B cell (primary cell): ENCODE results near the gene EFNA2. TPM values are rescaled to one million over a fixed set of nuclear protein-coding genes. Genes with fewer than 3 reads are reported as not detected.

ENCODE experiments used
- ATAC-seq: fragments of 200-7000 bp; cut with Tn5 transposase; one replicate; pipeline ENCODE4 v1.10.0; 2021; ENCODE audit warnings: low read depth, mild to moderate bottlenecking, moderate number of reproducible peaks, moderate library complexity
- CTCF ChIA-PET: fragments of 350-600 bp; sonication (Branson Sonifier 250); formaldehyde crosslinking; loops from one replicate; lab custom pipeline; 2021; ENCODE audit warnings: antibody characterized with exemption, inconsistent platforms; lab: Charles Lee
- POLR2A ChIA-PET: fragments of 350-600 bp; sonication (Branson Sonifier 250); formaldehyde crosslinking; loops from one replicate; lab custom pipeline; 2021; ENCODE audit warnings: antibody characterized with exemption; lab: Charles Lee
- DNase-seq: peaks from one replicate; pipeline ENCODE4 v3.0.0; 2013
- H2AFZ ChIP-seq: 2 replicates; pipeline ENCODE4 v1.6.1; 2012; ENCODE audit warnings: mild to moderate bottlenecking, low read depth, low read length; ENCODE audit not compliant: insufficient read depth, poor library complexity, severe bottlenecking
- H3K27ac ChIP-seq, 2 donors: 1 replicate in 1 of 2; 2 replicates in 1 of 2; pipeline ENCODE4 v1.5.1; 2012 to 2013; ENCODE audit warnings: low read length in 2 of 2, mild to moderate bottlenecking in 2 of 2, moderate library complexity in 1 of 2
- H3K27me3 ChIP-seq, 4 experiments: fragments of 200-600 bp in 1 of 4; sonication (generic) in 1 of 4; replicated peaks in 1 of 4; 1 replicate in 2 of 4; 2 replicates in 2 of 4; pipeline versions ENCODE4 v1.6.1 to v1.7.0; 2013 to 2016; ENCODE audit warnings: low read length in 3 of 4, mild to moderate bottlenecking in 2 of 4, mixed read lengths in 1 of 4, moderate library complexity in 1 of 4; ENCODE audit not compliant: insufficient read depth in 4 of 4, control insufficient read depth in 3 of 4; ENCODE audit errors: control extremely low read depth in 1 of 4
- H3K36me3 ChIP-seq, 2 experiments: replicated peaks in 1 of 2; 1 replicate in 1 of 2; 2 replicates in 1 of 2; pipeline versions ENCODE4 v1.6.1 to v1.7.1; 2013; ENCODE audit warnings: low read length in 1 of 2; ENCODE audit not compliant: insufficient read depth in 2 of 2, control insufficient read depth in 1 of 2; ENCODE audit errors: control extremely low read depth in 1 of 2, extremely low read depth in 1 of 2
- H3K4me1 ChIP-seq, 2 donors: fragments of 200-600 bp in 1 of 2; sonication (generic) in 1 of 2; 1 replicate in 1 of 2; 2 replicates in 1 of 2; pipeline versions ENCODE4 v1.5.1 to v1.6.1; 2013 to 2017; ENCODE audit warnings: low read length in 2 of 2; ENCODE audit not compliant: control insufficient read depth in 2 of 2, insufficient read depth in 2 of 2
- H3K4me2 ChIP-seq: replicated peaks from 2 replicates; pipeline ENCODE3; 2012; ENCODE audit warnings: mild to moderate bottlenecking, low read depth, low read length; ENCODE audit not compliant: poor library complexity, severe bottlenecking
- H3K4me3 ChIP-seq, 5 experiments: fragments of 200-600 bp in 1 of 5; sonication (generic) in 1 of 5; 1 replicate in 3 of 5; 2 replicates in 2 of 5; pipeline versions ENCODE4 v1.5.1 to v1.7.0; 2011 to 2016; ENCODE audit warnings: low read length in 4 of 5, mild to moderate bottlenecking in 4 of 5, low read depth in 2 of 5, control low read depth in 1 of 5, moderate library complexity in 1 of 5; ENCODE audit not compliant: insufficient read depth in 1 of 5; ENCODE audit errors: control extremely low read depth in 1 of 5, extremely low read depth in 1 of 5
- H3K79me2 ChIP-seq: fragments of 200-600 bp; sonication (generic); one replicate; pipeline ENCODE4 v1.6.0; 2016; ENCODE audit warnings: low read length; ENCODE audit not compliant: control insufficient read depth, insufficient read depth
- H3K9ac ChIP-seq: fragments of 200-600 bp; sonication (generic); 2 replicates; pipeline ENCODE4 v1.6.1; 2017; ENCODE audit warnings: mild to moderate bottlenecking, low read length, moderate library complexity
- H3K9me3 ChIP-seq, 3 donors: one replicate each; pipeline versions ENCODE4 v1.6.1 to v1.7.1; 2013; ENCODE audit warnings: low read length in 2 of 3; ENCODE audit not compliant: control insufficient read depth in 2 of 3, insufficient read depth in 1 of 3; ENCODE audit errors: control extremely low read depth in 1 of 3
- H4K20me1 ChIP-seq: 2 replicates; pipeline ENCODE4 v1.6.0; 2012; ENCODE audit warnings: mild to moderate bottlenecking, low read length; ENCODE audit not compliant: insufficient read depth, control insufficient read depth, poor library complexity, severe bottlenecking
- H3K27ac Mint-ChIP-seq: one replicate; pipeline ENCODE4 v1.8.0; 2021; ENCODE audit warnings: mixed read lengths
- H3K27me3 Mint-ChIP-seq: one replicate; pipeline ENCODE4 v1.8.0; 2021; ENCODE audit warnings: mixed read lengths
- H3K4me1 Mint-ChIP-seq: one replicate; pipeline ENCODE4 v1.8.0; 2021; ENCODE audit warnings: mixed read lengths
- H3K4me3 Mint-ChIP-seq: one replicate; pipeline ENCODE4 v1.8.0; 2021; ENCODE audit warnings: mixed read lengths
- H3K9me3 Mint-ChIP-seq: one replicate; pipeline ENCODE4 v1.8.0; 2022; ENCODE audit warnings: mixed read lengths; ENCODE audit not compliant: insufficient read depth
- CTCF ChIP-seq: fragments of 200-600 bp; IDR thresholded peaks from one replicate; pipeline ENCODE4 v1.8.0; 2022; ENCODE audit warnings: antibody characterized with exemption, mild to moderate bottlenecking
- EZH2 ChIP-seq: IDR thresholded peaks from 2 replicates; pipeline ENCODE4 v1.6.1; 2012; ENCODE audit warnings: borderline replicate concordance, low read depth, mild to moderate bottlenecking, moderate library complexity, low read length; ENCODE audit not compliant: insufficient read depth, poor library complexity, severe bottlenecking
- WGBS: methylation state at CpG from one replicate; pipeline ENCODE4 v1.1.5; 2013; ENCODE audit warnings: missing lambda C conversion rate; ENCODE audit not compliant: insufficient coverage; 5-methylcytosine and 5-hydroxymethylcytosine counted together
- intact Hi-C: fragments of 100-400 bp; cut with micrococcal nuclease; formaldehyde crosslinking; loops from one replicate; pipeline ENCODE4 v1.10.0; 2022
- polyA plus RNA-seq: library from polyadenylated mRNA; depleted of rRNA; stranded (reverse); fragments of >200 nt; gene quantifications from 2 replicates; pipeline ENCODE4 v1.2.3, GENCODE V29; 2012
- total RNA-seq, 2 donors: library from RNA; stranded (reverse); fragments of 120-200 nt in 1 of 2; gene quantifications; 1 replicate in 1 of 2; 2 replicates in 1 of 2; pipeline versions ENCODE4 v1.2.3 to v1.2.4, GENCODE V29; 2013 to 2022

Gene EFNA2
- total and polyA plus RNA-seq, 2 donors (not counting 1 experiment from before 2014, with no cell fraction given), result not detected

DNA sequence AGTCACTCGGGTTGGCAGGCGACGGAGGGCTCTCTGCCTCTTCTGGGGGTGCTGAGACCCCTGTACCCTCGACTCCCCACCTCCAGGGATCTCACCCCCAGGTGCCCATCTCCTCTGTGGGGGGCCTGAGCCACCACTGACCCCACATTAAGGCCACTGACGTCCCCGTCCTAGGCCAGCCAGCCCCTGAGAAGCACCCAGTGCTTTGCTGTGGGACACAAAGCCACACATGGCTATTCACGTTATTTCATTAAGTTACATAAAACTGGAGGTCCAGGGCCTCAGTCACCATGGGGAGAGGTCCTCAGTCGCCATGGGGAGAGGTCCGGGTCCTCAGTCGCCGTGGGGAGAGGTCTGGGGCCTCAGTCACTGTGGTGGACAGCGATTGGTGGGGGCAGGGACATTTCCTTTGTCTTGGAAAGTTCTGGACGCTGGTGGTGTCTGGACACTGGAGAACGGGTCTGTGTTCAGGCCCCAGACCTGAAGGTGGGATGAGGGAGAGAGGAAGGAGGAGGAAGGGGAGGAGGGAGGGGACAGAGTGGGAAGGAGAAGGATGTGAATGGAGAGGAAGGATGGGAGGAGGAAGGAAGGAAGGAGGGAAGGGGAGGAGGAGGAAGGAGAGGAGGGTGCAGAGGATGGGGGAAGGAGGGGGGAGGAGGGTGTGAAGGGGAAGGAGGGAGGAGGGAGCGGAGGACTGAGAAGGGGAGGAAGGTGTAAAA lies 3.9 kb upstream of the EFNA2 start:
- H3K27ac Mint-ChIP-seq, result no peak overlapping the region
- H3K4me2 ChIP-seq, result no peak overlapping the region
- H3K9me3 ChIP-seq, result peaks cover 0 to 5% (median 0%) of the 10 kb centered on the region in 3 donors
- no peak for ATAC-seq
- TF ChIP-seq EZH2 (no peak), CTCF (no peak)
- DNase-seq, result peak; percentile 23
- peaks cover 0 to 27% (median 14%) of the 10 kb centered on the region in 4 experiments for H3K27me3 ChIP-seq
- H4K20me1 ChIP-seq, result peaks cover 32% of the 10 kb centered on the region
- no peak overlapping the region for H3K27ac ChIP-seq
- ChIA-PET CTCF (no interaction called here), POLR2A (no interaction called here)
- 86% methylated on average over 15 of the region's 15 CpGs for WGBS
- H2AFZ ChIP-seq, result no peak overlapping the region
- intact Hi-C loops, result no loop called here
- peaks cover 0 to 16% of the 10 kb centered on the region in 2 experiments for H3K36me3 ChIP-seq
- peaks cover 9 to 14% of the 10 kb centered on the region in 2 donors for H3K4me1 ChIP-seq
- peaks cover 27% of the 10 kb centered on the region for H3K4me1 Mint-ChIP-seq
- H3K27me3 Mint-ChIP-seq, result peaks cover 15% of the 10 kb centered on the region
- H3K4me3 ChIP-seq, result no peak overlapping the region
- H3K9ac ChIP-seq, result no peak overlapping the region
- H3K9me3 Mint-ChIP-seq, result no peaks in the 10 kb centered on the region
- peaks cover 21% of the 10 kb centered on the region for H3K79me2 ChIP-seq
- no peak overlapping the region for H3K4me3 Mint-ChIP-seq

- ATAC-seq, result no peak
- Histone ChIP-seq H3K79me2 (peaks cover 16% of the 10 kb centered on the region), H3K27ac (no peak overlapping the region), H3K36me3 (peaks cover 0 to 16% of the 10 kb centered on the region in 2 experiments), H3K9me3 (peaks cover 0 to 8% (median 0%) of the 10 kb centered on the region in 3 donors), H3K27me3 (peaks cover 0 to 36% (median 18%) of the 10 kb centered on the region in 4 experiments), H3K4me1 (peaks cover 10 to 11% of the 10 kb centered on the region in 2 donors), H3K9ac (no peak overlapping the region), H3K4me2 (no peak overlapping the region), H4K20me1 (peaks cover 28% of the 10 kb centered on the region), H3K4me3 (no peak overlapping the region), H2AFZ (no peak overlapping the region)
- no peaks in the 10 kb centered on the region for H3K9me3 Mint-ChIP-seq
- no peak for TF ChIP-seq EZH2
- no peak for TF ChIP-seq CTCF
- ChIA-PET POLR2A (interaction anchor here (0.6 kb wide), 1 partner anchor 115 kb away, joined by 4 read pairs; no protein-coding TSS in a partner anchor), CTCF (no interaction called here)
- H3K27me3 Mint-ChIP-seq, result peaks cover 15% of the 10 kb centered on the region
- no peak overlapping the region for H3K4me3 Mint-ChIP-seq
- peaks cover 24% of the 10 kb centered on the region for H3K4me1 Mint-ChIP-seq
- 77% methylated on average over 18 of the region's 18 CpGs for WGBS
- peak; percentile 23 for DNase-seq
- H3K27ac Mint-ChIP-seq, result no peak overlapping the region
- intact Hi-C loops, result no loop called here
Measured at GRCh38 chr19:1282588-1283206, 3.0 kb upstream of the EFNA2 start.
